Cerebellar cortex (tissue), 1 donor: ENCODE measurements around the gene VWA8.
"Not testable (repeated sequence)": the region's sequence is repeated elsewhere in the genome, so short reads cannot be mapped to it uniquely, and the experiment has no call there.

Experiments used
- DNase-seq: peaks from one replicate; pipeline ENCODE4 v3.0.0-alpha.2; 2015; ENCODE audit warnings: low spot score

VWA8 gene

GRCh38 chr13:41682766-41683165, 278.1 kb downstream of the VWA8 start:
- no peak for DNase-seq

GRCh38 chr13:41682001-41682400, 278.9 kb downstream of the VWA8 start:
- DNase-seq = no peak

- DNase-seq = no peak
These were observed 279.3 kb downstream of the VWA8 start for GRCh38 chr13:41681587-41681986.

- DNase-seq = no peak
These were observed 280.0 kb downstream of the VWA8 start for GRCh38 chr13:41680900-41681299.

- no peak for DNase-seq
These were observed 282.1 kb downstream of the VWA8 start for GRCh38 chr13:41678848-41679247.

GRCh38 chr13:41678249-41678648, 282.7 kb downstream of the VWA8 start:
- DNase-seq = no peak

GRCh38 chr13:41675306-41675705, 285.6 kb downstream of the VWA8 start:
- DNase-seq = no peak

GRCh38 chr13:41674246-41674645, 286.7 kb downstream of the VWA8 start:
- DNase-seq = no peak

GRCh38 chr13:41673640-41674039, 287.3 kb downstream of the VWA8 start:
- no peak for DNase-seq

GRCh38 chr13:41670873-41671443, 290.0 kb downstream of the VWA8 start:
- DNase-seq = no peak

- peak; percentile 97 for DNase-seq
These were observed 292.7 kb downstream of the VWA8 start for GRCh38 chr13:41668130-41668757.

- no peak for DNase-seq
These were observed 294.3 kb downstream of the VWA8 start for GRCh38 chr13:41666644-41667043.

GRCh38 chr13:41660411-41660810, 300.5 kb downstream of the VWA8 start:
- no peak for DNase-seq

GRCh38 chr13:41658057-41658661, 302.8 kb downstream of the VWA8 start:
- no peak for DNase-seq

GRCh38 chr13:41655997-41656396, 304.9 kb downstream of the VWA8 start:
- no peak for DNase-seq

GRCh38 chr13:41654796-41655195, 306.1 kb downstream of the VWA8 start:
- DNase-seq = no peak

- peak; percentile 49 for DNase-seq
These were observed 308.1 kb downstream of the VWA8 start for GRCh38 chr13:41652735-41653361.

GRCh38 chr13:41651413-41652058, 309.4 kb downstream of the VWA8 start:
- no peak for DNase-seq

GRCh38 chr13:41650706-41651105, 310.2 kb downstream of the VWA8 start:
- no peak for DNase-seq

- no peak for DNase-seq
These were observed 311.2 kb downstream of the VWA8 start for GRCh38 chr13:41649659-41650058.

GRCh38 chr13:41648314-41648935, 312.5 kb downstream of the VWA8 start:
- DNase-seq = no peak

- DNase-seq = not testable (repeated sequence)
These were observed 313.1 kb downstream of the VWA8 start for GRCh38 chr13:41647699-41648313.
